Measurements from ENCODE around the gene GPA33.

DNA sequence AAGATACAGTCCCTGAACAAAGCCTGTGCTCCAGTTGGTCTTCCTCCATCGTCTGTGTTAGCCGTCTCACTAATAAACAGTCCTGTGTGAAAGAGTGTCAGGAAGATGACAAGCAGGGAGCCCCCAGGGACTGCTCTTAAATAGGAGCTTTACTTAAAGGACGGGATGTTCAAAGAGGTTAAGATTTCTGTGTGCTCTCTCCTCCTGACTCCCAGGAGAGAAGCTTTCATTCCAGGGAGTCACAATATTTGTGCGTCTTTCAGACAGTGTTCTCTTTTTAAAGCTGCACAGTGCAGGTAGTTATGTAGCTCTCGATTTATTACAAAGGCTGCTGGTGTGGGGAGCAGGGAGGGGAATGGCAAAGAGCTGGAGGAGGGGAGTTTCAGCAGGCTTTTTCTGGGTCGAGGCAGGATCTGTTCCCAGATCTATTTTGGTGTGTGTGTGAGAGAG is 47.2 kb upstream of the GPA33 start:
- TF ChIP-seq POLR2A (IDR thresholded peaks at IDR 0.05): no peak
- TF ChIP-seq, protein P1, sequence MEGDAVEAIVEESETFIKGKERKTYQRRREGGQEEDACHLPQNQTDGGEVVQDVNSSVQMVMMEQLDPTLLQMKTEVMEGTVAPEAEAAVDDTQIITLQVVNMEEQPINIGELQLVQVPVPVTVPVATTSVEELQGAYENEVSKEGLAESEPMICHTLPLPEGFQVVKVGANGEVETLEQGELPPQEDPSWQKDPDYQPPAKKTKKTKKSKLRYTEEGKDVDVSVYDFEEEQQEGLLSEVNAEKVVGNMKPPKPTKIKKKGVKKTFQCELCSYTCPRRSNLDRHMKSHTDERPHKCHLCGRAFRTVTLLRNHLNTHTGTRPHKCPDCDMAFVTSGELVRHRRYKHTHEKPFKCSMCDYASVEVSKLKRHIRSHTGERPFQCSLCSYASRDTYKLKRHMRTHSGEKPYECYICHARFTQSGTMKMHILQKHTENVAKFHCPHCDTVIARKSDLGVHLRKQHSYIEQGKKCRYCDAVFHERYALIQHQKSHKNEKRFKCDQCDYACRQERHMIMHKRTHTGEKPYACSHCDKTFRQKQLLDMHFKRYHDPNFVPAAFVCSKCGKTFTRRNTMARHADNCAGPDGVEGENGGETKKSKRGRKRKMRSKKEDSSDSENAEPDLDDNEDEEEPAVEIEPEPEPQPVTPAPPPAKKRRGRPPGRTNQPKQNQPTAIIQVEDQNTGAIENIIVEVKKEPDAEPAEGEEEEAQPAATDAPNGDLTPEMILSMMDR (IDR thresholded peaks at IDR 0.05): no peak
